Ishikawa (cell line): Measurements from ENCODE around the gene DGKZ.

Source experiments
- CEBPB ChIP-seq: IDR thresholded peaks from 2 replicates; pipeline ENCODE4 v1.6.1; 2012
- CREB1 ChIP-seq: IDR thresholded peaks from 2 replicates; pipeline ENCODE4 v1.6.1; 2012; ENCODE audit warnings: low read depth
- EP300 ChIP-seq: IDR thresholded peaks from 2 replicates; pipeline ENCODE4 v1.6.1; 2012; ENCODE audit warnings: borderline replicate concordance
- FOXM1 ChIP-seq: IDR thresholded peaks from 2 replicates; pipeline ENCODE4 v1.6.1; 2012; ENCODE audit warnings: low read depth, borderline replicate concordance
- MAX ChIP-seq: IDR thresholded peaks from 2 replicates; pipeline ENCODE4 v1.6.1; 2012
- RAD21 ChIP-seq: IDR thresholded peaks from 2 replicates; pipeline ENCODE4 v1.6.1; 2012; ENCODE audit warnings: low read depth
- TAF1 ChIP-seq: IDR thresholded peaks from 2 replicates; pipeline ENCODE4 v1.6.1; 2012; ENCODE audit warnings: low read depth, mild to moderate bottlenecking
- TCF12 ChIP-seq: IDR thresholded peaks from 2 replicates; pipeline ENCODE4 v1.6.1; 2012; ENCODE audit warnings: low read depth
- TF ChIP-seq, protein P1 (sequence below): IDR thresholded peaks from 2 replicates; pipeline ENCODE4 v1.6.1; 2012; ENCODE audit warnings: low read depth, mild to moderate bottlenecking
- TF ChIP-seq, protein P2 (sequence below): IDR thresholded peaks from 2 replicates; pipeline ENCODE4 v1.6.1; 2012

DNA sequence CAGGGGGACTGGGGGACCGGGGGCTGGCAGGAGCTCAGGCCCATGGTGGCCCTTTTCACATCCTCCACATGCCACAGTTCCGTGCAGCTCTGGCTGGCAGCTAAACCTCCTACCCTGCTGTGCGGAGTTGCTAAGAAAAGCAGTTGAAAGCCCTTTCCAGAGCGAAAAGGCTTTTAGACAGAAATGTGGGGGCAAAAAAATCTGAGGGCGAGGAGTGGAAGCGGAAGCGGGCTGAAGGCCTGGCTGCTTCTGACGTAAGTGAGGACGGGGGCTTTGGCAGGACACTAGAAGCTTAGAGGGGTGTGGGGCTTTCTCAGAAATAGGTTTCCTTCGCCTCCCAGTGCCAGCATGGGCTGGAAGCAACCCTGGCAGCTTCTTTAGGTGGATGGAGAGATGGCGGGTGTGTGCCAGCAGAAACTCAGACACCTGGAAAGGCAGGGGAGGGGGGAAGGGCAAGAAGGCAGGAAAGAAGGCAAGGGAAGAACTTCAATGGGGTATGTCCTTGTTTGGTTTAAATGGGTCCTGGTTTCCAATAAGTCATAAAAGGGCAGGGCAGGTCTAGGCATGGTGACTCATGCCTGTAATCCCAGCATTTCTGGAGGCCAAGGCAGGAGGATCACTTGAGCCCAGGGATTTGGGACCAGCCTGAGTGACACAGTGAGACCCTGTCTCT, 11.2 kb upstream of the DGKZ start:
- TF ChIP-seq RAD21, result no peak
- TF ChIP-seq TCF12, result no peak
- no peak for TF ChIP-seq CEBPB
- TF ChIP-seq, protein P1, sequence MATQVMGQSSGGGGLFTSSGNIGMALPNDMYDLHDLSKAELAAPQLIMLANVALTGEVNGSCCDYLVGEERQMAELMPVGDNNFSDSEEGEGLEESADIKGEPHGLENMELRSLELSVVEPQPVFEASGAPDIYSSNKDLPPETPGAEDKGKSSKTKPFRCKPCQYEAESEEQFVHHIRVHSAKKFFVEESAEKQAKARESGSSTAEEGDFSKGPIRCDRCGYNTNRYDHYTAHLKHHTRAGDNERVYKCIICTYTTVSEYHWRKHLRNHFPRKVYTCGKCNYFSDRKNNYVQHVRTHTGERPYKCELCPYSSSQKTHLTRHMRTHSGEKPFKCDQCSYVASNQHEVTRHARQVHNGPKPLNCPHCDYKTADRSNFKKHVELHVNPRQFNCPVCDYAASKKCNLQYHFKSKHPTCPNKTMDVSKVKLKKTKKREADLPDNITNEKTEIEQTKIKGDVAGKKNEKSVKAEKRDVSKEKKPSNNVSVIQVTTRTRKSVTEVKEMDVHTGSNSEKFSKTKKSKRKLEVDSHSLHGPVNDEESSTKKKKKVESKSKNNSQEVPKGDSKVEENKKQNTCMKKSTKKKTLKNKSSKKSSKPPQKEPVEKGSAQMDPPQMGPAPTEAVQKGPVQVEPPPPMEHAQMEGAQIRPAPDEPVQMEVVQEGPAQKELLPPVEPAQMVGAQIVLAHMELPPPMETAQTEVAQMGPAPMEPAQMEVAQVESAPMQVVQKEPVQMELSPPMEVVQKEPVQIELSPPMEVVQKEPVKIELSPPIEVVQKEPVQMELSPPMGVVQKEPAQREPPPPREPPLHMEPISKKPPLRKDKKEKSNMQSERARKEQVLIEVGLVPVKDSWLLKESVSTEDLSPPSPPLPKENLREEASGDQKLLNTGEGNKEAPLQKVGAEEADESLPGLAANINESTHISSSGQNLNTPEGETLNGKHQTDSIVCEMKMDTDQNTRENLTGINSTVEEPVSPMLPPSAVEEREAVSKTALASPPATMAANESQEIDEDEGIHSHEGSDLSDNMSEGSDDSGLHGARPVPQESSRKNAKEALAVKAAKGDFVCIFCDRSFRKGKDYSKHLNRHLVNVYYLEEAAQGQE, result no peak
- TF ChIP-seq CREB1, result no peak
- TF ChIP-seq, protein P2, sequence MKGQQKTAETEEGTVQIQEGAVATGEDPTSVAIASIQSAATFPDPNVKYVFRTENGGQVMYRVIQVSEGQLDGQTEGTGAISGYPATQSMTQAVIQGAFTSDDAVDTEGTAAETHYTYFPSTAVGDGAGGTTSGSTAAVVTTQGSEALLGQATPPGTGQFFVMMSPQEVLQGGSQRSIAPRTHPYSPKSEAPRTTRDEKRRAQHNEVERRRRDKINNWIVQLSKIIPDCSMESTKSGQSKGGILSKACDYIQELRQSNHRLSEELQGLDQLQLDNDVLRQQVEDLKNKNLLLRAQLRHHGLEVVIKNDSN, result no peak
- no peak for TF ChIP-seq MAX
- TF ChIP-seq EP300, result no peak
- TF ChIP-seq FOXM1, result no peak
- TF ChIP-seq TAF1, result no peak
